Activated naive CD8-positive, alpha-beta T cell treated with anti-CD3 and anti-CD28 coated beads, Interleukin-2, amount 50 U/mL, for 16 hours (primary cell): Measurements from ENCODE around the gene JDP2.
"Not testable (repeated sequence)": the region's sequence is repeated elsewhere in the genome, so short reads cannot be mapped to it uniquely, and the experiment has no call there.

Experiments used
- DNase-seq: peaks from one replicate; pipeline ENCODE4 v3.0.0-alpha.2; 2020; ENCODE audit warnings: low read depth, low spot score

JDP2 gene

DNA sequence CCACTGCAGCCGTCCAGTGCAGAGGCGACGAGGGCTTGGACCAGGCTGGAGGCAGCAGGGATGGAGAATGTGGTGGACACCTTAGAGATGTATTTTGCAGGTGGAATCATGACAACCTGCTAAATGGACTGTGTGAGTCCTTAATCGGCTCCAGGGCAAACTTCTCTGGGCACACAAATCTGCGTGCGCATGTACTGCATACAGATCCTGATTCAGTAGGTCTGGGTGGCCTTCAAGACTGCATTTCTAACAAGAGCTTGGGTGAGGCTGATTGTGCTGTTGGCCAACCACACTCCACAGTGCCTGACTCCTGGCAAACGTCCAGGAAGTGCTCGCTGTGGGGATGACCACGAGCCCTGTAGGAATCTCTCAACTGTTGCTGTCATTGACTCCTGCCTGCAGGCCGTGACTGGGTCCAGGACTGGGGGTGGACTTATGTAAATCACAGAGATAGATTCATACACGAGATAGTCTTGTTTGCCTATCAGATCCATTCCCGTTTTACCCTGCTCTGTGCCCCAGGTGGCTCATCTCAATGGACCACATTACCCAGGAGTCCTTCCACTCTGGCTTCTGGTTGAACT, 27.2 kb downstream of the JDP2 start:
- no peak for DNase-seq

DNA sequence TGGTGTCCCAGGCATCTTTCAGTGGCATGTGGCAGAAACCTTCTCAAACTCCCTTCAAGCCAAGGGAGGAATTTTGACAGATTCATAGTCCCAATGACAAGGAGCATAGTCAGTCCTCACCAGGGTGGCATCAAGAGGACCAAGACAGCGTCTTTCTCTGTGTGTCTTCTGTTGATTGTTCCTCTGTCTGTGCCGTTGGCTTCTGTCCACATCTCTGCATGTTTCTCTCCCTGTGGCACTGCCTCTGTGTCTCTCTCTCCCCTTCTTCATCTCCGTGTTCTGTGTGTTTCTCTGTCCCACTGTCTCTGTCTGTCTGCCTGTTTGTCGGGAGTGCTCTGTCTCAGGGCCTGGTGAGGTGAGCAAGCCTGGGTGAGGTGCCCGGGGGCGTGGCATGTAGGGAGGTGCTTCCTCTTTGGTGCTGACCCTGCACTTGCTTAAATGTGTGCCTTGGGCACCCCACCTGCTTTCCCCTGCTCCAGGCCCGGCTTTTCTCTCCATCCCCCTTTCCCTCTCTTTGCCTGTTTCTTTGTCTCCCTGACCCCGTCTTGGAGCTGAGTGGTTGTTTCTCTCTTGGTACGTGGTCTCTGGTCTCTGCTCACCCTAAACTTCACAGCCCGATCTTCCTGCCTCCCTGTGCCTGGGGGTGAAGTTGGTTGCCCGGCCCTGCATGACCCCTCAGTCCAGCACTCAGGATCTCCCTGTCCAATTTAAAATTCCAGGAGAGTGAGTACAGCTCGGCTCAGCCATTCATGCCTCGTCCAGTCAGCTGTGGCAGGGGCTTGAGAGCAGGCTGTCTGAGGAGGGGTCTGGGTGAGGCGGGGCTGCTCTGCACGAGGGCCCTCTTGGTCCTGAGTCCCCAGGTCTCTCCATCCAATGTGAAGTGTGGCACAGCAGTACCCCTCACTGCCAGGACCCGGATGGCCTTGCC, 28.5 kb downstream of the JDP2 start:
- DNase-seq = no peak

DNA sequence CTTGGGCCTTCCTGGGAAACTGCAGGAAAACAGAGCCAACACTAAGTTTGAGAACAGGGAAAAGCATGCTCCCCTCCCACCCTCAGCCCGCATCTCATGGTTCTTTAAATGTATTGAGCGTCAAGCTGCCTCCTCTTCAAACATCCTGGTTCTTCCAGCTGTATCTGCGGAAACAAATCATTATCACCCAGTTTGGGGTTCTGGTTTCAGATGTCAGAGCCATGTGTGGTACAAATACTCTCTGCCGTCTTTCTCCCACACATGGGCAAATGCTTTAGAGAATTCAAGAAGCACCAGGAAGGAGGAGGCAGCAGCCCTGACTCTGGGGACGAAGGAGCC, 29.1 kb downstream of the JDP2 start:
- no peak for DNase-seq

DNA sequence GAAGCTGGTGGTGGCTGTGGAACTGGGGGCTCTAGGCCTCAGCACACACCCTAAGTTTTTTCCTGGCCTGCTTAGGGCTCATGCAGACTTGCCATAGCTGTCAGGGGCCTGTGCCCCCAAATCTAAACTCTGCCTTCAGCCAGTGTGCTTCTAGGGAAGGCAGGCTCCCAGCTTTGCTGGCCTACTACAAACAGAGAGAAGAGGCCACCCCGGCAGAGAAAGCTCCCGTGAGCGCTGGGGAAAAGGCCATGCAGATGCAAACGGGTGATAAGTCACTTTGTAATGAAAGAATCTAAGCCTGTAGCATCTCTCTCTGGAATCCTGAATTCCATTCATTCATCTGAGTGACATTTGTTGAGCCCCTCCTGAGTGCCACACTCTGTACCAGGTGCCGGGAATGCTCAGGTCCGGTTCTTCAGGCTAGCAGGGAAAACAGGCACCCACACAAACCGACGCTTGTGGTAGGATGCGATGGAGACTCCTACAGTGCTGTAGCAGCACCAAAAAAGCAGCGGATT, 29.9 kb downstream of the JDP2 start:
- DNase-seq = no peak

DNA sequence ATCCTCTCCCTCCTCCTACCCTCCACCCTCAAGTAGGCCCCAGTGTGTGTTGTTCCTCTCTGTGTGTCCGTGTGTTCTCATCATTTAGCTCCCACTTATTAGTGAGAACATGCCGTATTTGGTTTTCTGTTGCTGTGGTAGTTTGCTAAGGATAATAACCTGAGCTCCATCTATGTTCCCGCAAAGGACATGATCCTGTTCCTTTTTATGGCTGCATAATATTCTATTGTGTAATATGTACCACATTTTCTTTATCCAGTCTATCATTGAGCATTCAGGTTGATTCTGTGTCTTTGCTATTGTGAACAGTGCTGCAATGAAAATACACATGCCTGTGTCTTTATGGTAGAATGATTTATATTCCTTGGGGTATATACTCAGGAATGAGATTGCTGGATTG, 30.5 kb downstream of the JDP2 start:
- DNase-seq = no peak

DNA sequence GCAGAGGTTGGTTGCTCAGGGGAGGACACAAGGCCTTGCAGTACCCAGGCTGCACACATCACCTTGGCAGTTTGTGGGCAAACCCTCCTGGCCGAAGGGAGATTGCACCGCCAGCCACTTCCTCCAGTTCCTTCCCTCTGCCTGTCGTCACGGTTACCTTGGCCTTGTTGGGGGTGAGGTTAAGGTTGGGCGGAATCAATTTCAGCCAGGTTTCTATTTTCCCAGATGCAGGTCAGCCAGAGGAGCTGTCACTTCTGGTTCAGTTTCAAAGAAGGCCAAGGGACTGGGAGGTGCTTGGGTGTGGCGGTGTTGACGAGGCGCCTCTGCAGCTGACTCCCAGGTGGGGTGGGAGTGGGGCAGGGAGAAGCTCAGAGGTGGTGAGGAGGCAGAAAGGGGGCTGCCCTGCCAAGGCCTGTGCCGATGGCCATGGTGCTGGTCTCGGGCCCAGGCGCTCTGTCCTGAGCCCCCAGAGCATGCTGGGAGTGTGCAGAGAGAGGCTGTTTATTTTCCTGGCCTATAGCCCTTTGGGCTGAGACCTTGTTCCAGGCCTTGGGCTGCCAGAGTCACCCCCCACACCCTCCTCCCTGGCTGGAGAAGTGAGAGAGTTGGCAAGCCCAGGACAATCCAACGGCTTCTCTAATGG, 31.4 kb downstream of the JDP2 start:
- DNase-seq = no peak

DNA sequence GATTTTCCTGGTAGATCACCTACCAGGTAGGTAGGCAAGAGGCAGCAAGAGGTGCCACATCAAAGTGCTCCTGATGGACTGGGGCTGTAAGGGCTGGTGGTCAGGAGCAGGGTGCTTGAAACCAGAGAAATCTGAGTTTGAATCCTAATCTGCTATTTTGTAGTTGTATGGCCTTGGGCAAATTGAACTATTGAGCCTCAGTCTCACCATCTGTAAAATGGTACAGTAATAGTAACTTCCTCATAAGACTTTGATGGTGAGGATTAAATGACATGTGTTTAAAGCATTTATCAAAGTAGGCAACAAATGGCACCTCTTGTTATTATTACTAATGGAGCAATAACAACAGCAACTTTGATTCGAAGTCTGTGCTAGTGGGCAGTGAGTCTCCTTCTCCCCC, 32.0 kb downstream of the JDP2 start:
- DNase-seq = no peak

DNA sequence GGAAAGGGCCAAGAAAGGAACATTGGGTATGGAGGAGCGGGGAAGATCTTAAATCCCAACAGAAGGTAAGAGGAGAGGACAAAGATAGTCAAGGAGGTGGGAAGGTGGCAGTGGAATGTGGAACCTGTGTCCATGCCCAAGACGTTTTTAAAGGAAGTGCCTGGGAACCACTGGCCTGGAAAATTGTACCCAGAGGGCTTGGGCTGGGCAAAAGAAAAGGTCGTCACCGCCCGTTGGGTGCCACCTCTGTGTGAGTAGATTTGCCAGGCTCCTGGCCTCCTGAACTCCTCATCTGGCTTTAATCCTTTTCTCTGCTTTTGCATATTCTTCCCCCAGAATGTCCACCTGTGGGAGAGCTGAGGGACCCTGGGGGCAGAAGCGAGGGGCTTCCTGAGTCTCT, 32.6 kb downstream of the JDP2 start:
- DNase-seq = no peak

DNA sequence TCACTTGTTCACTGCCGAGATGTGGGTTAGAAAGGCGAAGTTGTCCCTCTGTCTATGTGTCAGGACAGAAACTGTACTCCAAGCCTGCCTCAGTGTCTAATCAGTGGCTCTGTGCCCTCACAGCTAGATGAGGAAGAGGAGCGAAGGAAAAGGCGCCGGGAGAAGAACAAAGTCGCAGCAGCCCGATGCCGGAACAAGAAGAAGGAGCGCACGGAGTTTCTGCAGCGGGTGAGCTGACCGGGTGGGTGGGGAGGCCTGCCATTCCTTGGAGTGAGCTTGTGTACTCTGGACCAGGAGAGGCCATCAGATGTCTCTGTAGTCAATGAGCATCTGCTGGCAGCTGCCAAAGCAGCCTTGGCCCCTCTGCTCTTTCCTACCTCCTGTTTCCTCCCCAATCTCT, 33.5 kb downstream of the JDP2 start:
- DNase-seq = no peak

DNA sequence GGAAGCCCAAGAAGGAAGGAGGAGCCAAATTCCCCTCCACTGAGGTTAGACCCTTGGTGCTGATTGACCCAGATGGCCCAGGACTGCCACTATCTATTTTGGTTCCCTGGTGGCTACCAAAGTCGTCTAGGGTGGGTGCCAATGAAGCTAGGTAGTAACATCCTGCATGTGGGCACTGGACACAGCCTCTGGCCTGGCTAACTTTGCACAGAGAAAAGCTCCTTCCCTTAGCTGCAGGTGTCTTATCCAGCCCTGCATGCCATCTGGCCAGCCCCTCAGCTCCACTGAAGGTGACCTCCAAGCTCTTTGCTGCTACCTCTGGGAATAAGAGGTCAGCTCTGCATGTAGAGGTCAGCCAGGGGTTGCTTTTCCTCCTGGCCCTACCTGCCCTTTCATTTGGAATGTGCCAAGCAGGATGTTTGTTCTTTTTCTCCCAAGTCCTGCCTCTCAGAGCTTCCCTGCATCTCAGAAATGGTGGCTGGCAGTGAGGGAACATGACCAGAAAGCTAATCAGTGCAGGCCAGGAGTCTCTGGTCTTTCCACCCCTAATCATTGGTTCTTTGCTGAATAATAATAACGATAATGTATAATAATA, 34.0 kb downstream of the JDP2 start:
- no peak for DNase-seq

DNA sequence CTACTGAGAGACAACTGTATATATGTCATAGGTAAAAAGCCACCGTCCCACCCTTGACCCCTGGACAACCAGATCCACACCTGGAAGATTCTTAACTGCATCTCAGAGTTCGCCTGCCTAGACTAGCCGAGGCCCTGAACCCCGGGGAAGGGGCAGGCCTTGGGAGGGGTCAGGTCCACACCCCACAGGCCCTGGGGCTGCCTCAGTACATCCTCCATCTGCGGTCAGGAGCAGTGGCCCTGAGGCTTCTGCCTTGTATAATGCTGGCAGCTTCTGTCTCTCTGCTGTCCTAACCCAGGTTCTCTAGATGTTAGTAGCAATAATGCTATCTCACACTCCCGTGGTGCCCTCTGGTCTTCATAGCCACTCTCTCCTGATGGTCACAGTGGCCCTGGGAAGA, 36.8 kb downstream of the JDP2 start:
- DNase-seq = no peak

DNA sequence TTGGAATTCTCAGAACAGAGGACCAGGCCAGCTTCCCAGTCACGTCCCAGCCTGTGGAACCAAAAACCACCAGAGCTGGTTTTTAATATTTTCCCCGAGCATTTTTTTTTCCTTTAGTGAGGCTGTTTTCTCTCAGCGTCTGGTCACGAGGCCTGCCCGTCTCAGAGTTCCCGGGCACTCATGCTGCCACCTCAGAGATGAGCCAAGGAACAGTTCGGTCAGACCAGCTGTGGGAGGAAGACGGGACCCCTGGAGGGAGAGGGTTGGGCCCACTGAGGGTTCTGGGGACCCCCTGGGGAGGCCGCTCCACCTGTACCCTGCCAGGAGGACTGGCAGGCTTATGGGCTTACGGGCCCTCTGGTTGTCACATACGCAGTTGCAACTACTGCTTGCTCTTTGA, 39.9 kb downstream of the JDP2 start:
- no peak for DNase-seq

DNA sequence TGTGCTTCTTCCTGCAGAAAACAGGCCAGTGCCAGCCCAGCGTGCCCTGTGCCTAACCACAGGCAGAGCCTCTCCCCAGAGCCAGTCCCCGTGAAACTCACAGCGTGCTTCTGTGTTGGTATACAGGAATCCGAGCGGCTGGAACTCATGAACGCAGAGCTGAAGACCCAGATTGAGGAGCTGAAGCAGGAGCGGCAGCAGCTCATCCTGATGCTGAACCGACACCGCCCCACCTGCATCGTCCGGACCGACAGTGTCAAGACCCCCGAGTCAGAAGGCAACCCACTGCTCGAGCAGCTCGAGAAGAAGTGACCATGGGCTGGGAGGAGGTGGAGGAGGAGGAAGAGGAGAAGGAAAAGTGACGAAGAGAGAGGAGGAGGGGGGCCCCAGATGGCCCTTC, 41.3 kb downstream of the JDP2 start:
- no peak for DNase-seq

DNA sequence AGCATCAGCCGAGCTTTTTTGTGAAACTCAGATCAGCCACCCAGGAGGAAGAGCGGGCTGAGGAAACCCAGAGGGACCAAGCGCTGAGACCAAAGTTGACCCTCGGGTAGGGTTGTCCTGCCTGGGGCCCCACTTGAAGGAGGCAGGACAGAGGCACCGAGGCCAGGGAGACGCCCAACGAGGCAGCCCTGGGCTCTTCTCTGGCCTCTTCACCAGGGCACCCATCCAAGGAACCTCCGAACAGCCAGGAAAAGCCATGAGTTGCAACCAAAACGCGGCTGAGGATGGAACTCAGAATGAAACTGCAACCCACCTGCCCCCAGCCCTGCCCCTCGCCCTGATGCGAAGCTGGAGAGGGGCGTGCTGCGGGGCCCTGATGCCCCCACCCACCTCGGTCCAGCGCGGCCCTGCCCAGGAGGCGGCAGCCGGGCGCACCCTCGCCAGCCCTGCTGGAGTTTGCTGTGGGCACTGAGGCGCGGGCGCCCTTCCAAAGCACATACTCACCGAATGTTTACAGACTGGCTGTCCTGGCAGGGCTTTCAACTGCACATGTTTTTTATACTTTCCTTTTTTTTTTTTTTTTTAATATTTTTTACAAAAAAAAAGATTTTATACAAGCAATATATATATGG, 41.9 kb downstream of the JDP2 start:
- no peak for DNase-seq

DNA sequence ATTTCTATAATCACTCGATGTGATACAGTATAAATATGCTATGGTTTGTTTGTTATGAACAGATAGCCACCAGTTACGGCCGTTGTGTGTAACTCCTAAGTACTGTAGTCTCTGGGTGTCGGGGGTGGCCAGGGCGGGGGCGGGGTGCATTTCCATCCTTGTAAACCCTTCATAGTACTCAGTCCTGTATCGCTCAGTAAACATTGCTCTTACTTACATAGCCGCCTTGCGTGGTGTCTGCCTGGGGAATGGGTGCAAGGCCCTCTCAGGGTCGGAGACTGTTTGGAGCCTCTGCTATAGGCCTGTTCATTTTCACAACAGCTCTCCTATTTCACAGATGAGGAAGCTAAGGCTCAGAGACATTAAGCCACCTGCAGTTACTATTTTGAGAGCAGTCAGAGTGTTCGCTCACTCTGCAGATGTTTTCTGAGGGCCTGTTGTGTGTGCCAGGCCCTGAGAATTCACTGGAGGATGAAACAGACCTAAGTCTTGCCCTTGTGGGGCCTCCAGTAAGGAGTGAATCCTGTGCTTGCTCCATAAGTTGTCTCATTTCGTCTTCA, 42.5 kb downstream of the JDP2 start:
- no peak for DNase-seq

DNA sequence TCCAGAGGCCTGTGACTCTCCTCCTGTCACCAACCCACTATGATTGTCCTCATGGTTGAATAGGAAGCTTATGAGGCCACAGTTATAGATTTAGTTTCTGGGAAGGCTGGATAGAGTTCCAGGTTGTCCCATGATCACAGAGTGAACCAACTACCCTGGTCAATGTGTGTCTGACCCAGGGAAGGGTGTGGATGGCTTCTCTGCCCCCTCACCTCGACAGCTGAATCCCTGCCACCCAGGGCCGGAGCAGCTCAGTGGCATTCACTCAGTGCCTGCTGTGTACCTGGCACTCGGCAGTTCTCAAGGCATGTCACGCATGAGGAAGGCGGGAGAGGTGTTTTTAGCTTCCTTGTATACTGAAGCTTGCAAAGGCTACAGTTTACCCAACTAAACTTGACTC, 43.2 kb downstream of the JDP2 start:
- no peak for DNase-seq

DNA sequence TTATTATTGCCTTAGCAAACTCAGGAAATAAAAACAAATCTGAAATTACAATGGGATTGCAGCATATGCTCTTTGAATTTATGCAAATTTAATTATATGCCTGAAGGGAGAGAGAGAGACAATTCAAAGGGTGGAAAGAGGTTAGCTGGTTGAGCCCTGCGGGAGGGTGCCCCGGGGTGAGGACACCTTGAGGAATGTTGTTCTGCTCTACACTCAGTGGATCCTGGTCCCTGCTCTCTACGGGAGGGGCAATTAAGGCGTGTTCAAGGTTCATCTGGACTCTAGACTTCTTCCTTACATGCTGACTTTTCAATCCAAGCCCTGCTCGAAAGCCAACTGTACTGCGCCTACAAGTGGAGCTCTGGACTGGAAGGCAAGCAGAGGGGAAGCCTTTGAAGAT, 46.3 kb downstream of the JDP2 start:
- DNase-seq = not testable (repeated sequence)

DNA sequence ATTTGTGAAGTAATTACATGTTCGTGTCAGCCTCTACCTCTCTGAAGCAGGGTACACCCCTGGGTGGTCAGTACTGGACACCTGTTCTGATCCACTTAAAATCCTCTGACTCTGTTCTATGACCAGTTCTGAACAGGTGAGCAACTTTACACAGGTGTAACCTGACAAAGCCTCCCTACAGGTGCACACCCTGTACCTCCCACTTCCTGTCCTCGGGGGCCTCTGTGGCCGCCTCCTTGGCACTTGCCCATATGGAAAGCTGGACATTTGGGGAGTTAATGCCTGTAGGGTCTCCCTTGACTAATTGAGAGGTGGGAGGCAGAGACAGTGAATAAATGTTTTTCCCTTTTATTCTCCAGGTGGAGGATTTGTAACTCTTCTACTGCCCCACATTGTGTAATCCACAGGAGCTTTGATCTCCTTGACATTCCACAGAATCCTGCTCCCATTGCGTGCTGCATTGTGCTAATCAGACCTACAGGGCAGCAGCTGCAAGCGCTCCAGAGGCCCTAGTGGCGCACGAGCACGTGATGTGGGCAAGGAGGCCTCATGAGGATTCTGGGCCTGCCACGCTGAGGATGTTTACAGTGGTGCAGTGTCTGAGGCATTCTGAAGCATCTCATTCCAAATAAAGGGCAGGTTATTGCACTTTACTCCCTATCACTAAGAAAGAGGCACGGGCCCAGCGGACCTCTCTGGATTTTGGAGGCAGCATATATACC, 48.6 kb downstream of the JDP2 start:
- no peak for DNase-seq

DNA sequence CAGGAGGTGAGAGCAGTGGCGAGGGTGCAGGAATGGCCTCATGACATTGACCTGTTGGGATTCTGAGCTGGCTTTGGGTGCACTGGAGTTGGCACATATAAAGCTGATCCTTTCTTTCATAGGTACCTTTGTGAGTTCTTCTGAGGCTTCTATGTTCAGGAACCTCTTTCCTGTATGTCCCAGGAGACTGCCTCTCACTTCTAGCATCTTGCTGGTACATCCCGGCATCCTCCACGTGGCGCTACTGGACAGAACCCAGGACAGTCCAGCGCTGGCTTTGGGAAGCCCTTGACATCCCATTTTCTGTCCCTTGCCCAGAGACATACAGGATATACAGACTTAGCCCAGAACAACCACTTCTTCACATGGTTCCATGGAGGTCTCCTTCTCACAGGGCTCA, 50.1 kb downstream of the JDP2 start:
- DNase-seq = no peak

DNA sequence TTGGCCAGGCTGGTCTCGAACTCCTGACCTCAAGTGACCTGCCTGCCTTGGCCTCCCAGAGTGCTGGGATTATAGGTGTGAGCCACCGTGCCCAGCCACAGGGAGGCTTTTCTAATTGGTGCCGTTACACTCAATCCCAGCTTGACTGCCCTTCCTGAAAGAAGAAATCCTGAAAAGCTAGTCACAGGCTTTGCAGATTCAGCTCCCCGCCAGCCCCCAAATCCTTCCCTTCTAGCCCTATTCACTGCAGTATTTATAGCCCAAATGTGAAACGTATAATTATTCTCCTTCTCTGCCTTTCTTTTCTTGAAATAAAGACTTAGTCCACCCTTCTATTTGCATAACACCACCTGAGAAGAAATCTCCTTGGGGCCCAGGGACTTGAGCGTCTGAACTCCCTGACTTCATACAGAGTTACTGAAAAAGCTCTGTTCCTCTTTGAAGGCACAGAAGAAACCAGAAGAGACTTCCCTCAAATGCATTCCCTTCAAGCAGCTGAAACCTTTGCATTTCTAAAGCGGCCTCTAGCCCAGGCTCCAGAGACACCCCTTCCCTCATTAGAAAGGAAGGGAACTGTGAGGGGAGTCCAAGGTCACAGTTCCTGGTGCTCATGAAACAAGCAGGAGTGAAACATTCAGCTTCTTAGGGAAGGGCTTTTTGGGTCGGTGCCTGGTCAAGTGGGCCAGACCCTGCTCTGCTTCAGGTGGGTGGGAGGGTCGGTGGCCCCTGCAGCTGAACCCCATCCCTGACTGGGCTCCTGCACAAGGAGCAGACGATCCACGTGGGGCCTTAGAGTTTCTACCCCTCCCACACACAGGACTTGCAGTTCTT, 52.2 kb downstream of the JDP2 start:
- DNase-seq = no peak
